ENCODE data around the gene TMOD3.

Gene TMOD3

DNA sequence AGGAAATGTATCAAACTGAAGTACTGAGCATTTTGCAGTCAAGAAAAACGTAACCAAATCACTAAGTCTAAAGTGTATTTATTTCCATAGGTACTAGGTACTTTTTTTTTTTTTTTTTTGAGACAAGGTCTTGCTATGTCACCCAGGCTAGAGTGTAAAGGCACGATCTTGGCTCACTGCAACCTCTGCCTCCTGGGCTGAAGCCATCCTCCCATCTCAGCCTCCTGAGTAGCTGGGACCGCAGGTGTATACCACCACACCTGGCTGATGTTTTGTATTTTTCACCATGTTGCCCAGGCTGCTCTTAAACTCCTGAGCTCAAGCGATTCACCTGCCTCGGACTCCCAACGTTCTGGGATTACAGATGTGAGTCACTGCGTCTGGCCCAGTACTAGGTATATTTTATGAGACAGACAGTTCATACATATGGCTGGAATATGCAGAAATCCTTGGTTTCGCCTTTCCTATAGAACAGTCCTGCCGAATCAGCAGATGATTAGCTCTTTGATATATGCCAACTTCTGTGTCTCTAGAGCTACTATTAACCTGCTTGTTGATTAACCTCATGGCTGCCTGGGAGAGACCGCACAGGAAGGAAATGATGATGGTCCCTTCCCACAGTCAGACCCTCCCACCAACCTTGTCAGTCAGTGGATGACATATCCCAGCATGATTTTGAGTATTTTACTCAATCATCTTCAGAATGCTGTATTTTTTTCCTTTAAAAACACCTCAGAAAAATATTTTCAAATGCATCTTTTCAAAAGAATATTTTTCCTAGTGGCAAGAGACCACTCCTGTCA lies 32.3 kb downstream of the TMOD3 start:
- Histone ChIP-seq H3K79me2 (ENCODE audit: low read length) (peaks cover 25% of the 10 kb centered on the region), H3K9ac (ENCODE audit: low read length) (no peak overlapping the region), H3K9me3 (ENCODE audit: insufficient read depth, low read length) (no peaks in the 10 kb centered on the region), H3K4me2 (ENCODE audit: low read length) (no peak overlapping the region), H3K4me3 (ENCODE audit: low read length) (no peak overlapping the region), H3K27me3 (ENCODE audit: low read depth, low read length) (no peaks in the 10 kb centered on the region), H3K4me1 (ENCODE audit: low read length) (no peaks in the 10 kb centered on the region), H3K27ac (ENCODE audit: low read length) (no peak overlapping the region), H4K20me1 (ENCODE audit: insufficient read depth, low read length) (peaks cover 15% of the 10 kb centered on the region), H3K36me3 (replicated peaks; ENCODE audit: low read depth, low read length) (peaks cover 19% of the 10 kb centered on the region), H2AFZ (ENCODE audit: low read depth, low read length) (no peak overlapping the region)
- TF ChIP-seq EZH2phosphoT487 (IDR thresholded peaks at IDR 0.05; ENCODE audit: low read depth), result no peak
- TF ChIP-seq, protein P1, sequence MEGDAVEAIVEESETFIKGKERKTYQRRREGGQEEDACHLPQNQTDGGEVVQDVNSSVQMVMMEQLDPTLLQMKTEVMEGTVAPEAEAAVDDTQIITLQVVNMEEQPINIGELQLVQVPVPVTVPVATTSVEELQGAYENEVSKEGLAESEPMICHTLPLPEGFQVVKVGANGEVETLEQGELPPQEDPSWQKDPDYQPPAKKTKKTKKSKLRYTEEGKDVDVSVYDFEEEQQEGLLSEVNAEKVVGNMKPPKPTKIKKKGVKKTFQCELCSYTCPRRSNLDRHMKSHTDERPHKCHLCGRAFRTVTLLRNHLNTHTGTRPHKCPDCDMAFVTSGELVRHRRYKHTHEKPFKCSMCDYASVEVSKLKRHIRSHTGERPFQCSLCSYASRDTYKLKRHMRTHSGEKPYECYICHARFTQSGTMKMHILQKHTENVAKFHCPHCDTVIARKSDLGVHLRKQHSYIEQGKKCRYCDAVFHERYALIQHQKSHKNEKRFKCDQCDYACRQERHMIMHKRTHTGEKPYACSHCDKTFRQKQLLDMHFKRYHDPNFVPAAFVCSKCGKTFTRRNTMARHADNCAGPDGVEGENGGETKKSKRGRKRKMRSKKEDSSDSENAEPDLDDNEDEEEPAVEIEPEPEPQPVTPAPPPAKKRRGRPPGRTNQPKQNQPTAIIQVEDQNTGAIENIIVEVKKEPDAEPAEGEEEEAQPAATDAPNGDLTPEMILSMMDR (IDR thresholded peaks at IDR 0.05; ENCODE audit: low read depth, low read length), result no peak

DNA sequence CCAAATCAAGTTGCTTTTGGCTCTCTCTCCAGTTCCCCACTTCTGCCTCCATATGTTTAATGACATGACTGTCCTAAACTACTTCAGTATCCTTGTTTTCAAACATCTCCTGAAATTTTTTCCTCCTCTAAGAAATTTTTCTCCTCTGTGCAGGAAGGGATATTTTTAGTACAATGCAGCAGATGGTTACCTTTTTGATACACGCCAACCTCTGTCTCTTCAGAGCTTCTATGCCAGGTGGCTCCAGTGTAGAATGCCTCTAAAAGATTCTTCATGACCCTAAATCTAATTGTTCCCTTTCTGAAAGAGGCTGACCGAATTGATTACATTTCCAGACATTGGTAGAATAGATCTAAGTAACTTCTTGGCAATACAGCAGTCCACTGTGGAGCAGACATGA lies 33.7 kb downstream of the TMOD3 start:
- Histone ChIP-seq H3K9ac (ENCODE audit: low read length) (no peak overlapping the region), H3K9me3 (ENCODE audit: insufficient read depth, low read length) (no peaks in the 10 kb centered on the region), H3K4me3 (ENCODE audit: low read length) (no peak overlapping the region), H3K79me2 (ENCODE audit: low read length) (peaks cover 16% of the 10 kb centered on the region; the same call in 1 of the 2 replicates), H2AFZ (ENCODE audit: low read depth, low read length) (no peak overlapping the region), H3K36me3 (replicated peaks; ENCODE audit: low read depth, low read length) (peaks cover 27% of the 10 kb centered on the region), H3K4me2 (ENCODE audit: low read length) (no peak overlapping the region), H4K20me1 (ENCODE audit: insufficient read depth, low read length) (peaks cover 14% of the 10 kb centered on the region), H3K27ac (ENCODE audit: low read length) (no peak overlapping the region), H3K27me3 (ENCODE audit: low read depth, low read length) (no peaks in the 10 kb centered on the region), H3K4me1 (ENCODE audit: low read length) (no peaks in the 10 kb centered on the region)
- no peak for TF ChIP-seq EZH2phosphoT487 (IDR thresholded peaks at IDR 0.05; ENCODE audit: low read depth)

DNA sequence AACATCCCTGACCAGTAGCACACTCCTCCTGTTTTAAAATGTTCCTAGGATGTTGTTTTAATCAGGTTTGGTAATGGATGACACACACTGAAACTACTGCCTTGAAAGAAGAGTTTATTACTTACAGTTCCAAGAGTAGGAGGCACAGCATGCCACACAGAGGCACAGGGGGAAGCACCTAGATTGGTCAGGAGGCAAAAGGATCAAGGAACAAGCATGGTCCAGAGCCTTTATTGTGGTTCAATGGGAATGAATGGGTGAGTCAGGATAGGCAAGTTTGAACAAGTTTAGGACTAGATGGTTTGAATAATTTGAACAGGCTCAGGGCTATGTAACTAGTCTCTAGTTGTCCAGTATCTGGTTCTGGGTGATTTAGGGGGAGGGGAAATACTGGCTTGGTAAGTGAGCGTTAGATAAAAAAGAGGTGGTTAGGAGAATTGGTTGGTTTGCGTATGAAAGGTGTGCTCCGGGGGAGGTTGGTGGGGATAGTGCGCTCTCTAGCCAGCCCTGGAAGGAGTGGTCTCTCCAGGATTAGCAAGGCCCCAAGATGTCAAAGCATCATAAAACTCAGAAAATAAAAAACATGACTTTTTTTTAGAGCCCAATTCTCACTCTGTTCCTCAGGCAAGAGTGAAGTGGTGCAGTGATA lies 35.1 kb downstream of the TMOD3 start:
- Histone ChIP-seq H3K36me3 (replicated peaks; ENCODE audit: low read depth, low read length) (peaks cover 34% of the 10 kb centered on the region), H3K4me2 (ENCODE audit: low read length) (no peak overlapping the region), H3K4me1 (ENCODE audit: low read length) (no peaks in the 10 kb centered on the region), H3K9ac (ENCODE audit: low read length) (no peak overlapping the region), H3K4me3 (ENCODE audit: low read length) (no peak overlapping the region), H2AFZ (ENCODE audit: low read depth, low read length) (no peak overlapping the region), H3K27ac (ENCODE audit: low read length) (no peak overlapping the region), H3K79me2 (ENCODE audit: low read length) (peaks cover 7% of the 10 kb centered on the region; the same call in 1 of the 2 replicates), H4K20me1 (ENCODE audit: insufficient read depth, low read length) (peaks cover 14% of the 10 kb centered on the region), H3K9me3 (ENCODE audit: insufficient read depth, low read length) (no peaks in the 10 kb centered on the region), H3K27me3 (ENCODE audit: low read depth, low read length) (no peaks in the 10 kb centered on the region)
- TF ChIP-seq, protein P1 (IDR thresholded peaks at IDR 0.05; ENCODE audit: low read depth, low read length), result no peak
- TF ChIP-seq EZH2phosphoT487 (IDR thresholded peaks at IDR 0.05; ENCODE audit: low read depth), result no peak

DNA sequence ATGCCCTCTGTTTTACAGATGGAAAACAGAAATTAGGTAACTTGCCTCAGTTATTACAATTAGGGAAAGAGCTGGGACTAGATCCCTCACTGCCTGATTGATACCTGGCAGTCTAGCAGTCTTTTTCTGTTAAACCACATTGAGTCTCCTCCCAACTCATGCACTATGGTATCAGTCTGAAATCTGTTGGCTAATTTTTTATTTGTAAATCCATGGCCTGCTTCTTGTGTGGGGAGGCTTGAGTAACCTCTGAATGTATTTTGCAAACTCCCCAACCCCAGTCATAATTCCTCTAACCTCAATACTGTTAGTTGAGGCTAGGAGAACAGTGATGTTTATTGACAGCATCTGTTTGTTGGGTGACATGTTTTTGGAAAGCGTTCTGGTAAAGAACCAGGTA lies 35.9 kb downstream of the TMOD3 start:
- H3K4me1 ChIP-seq (ENCODE audit: low read length), result no peaks in the 10 kb centered on the region
- peaks cover 4% of the 10 kb centered on the region; the same call in 1 of the 2 replicates for H3K79me2 ChIP-seq (ENCODE audit: low read length)
- peaks cover 14% of the 10 kb centered on the region for H4K20me1 ChIP-seq (ENCODE audit: insufficient read depth, low read length)
- no peaks in the 10 kb centered on the region for H3K9me3 ChIP-seq (ENCODE audit: insufficient read depth, low read length)
- no peak overlapping the region for H3K4me3 ChIP-seq (ENCODE audit: low read length)
- H2AFZ ChIP-seq (ENCODE audit: low read depth, low read length), result no peak overlapping the region
- peaks cover 37% of the 10 kb centered on the region for H3K36me3 ChIP-seq (replicated peaks; ENCODE audit: low read depth, low read length)
- no peak overlapping the region for H3K4me2 ChIP-seq (ENCODE audit: low read length)
- no peak overlapping the region for H3K27ac ChIP-seq (ENCODE audit: low read length)
- TF ChIP-seq, protein P1 (IDR thresholded peaks at IDR 0.05; ENCODE audit: low read depth, low read length), result no peak
- no peak for TF ChIP-seq EZH2phosphoT487 (IDR thresholded peaks at IDR 0.05; ENCODE audit: low read depth)
- H3K27me3 ChIP-seq (ENCODE audit: low read depth, low read length), result no peaks in the 10 kb centered on the region
- no peak overlapping the region for H3K9ac ChIP-seq (ENCODE audit: low read length)
